HepG2 (cell line): Measurements from ENCODE around the gene ECD. TPM values are rescaled to one million over a fixed set of nuclear protein-coding genes. Genes with fewer than 3 reads are reported as not detected.

Experiments
- EED ChIP-seq: sonication (generic); formaldehyde crosslinking; IDR thresholded peaks from 2 replicates; pipeline ENCODE4 v1.5.0; 2020; ENCODE audit warnings: mild to moderate bottlenecking, missing genetic modification reagents
- FOXO1 ChIP-seq: sonication (generic); formaldehyde crosslinking; IDR thresholded peaks from 2 replicates; pipeline ENCODE4 v1.4.0; 2020; ENCODE audit warnings: missing genetic modification reagents
- MED8 ChIP-seq: sonication (generic); formaldehyde crosslinking; IDR thresholded peaks from 2 replicates; pipeline ENCODE4 v1.8.1; 2023; ENCODE audit warnings: mild to moderate bottlenecking, missing genetic modification reagents; ENCODE audit not compliant: insufficient replicate concordance
- PCBP1 ChIP-seq: fragments of 200-400 bp; formaldehyde crosslinking; IDR thresholded peaks from 2 replicates; pipeline ENCODE4 v1.6.1; 2017; ENCODE audit warnings: mild to moderate bottlenecking, low read depth, low read length, borderline replicate concordance
- RAD51 ChIP-seq: fragments of 450-650 bp; IDR thresholded peaks from 2 replicates; pipeline ENCODE4 v1.6.1; 2016; ENCODE audit warnings: borderline replicate concordance
- REL ChIP-seq: sonication (generic); formaldehyde crosslinking; conservative IDR thresholded peaks from 2 replicates; pipeline ENCODE4 v1.8.0; 2022; ENCODE audit warnings: mild to moderate bottlenecking, missing genetic modification reagents, moderate library complexity
- YEATS4 ChIP-seq: sonication (generic); formaldehyde crosslinking; IDR thresholded peaks from 2 replicates; pipeline ENCODE4 v1.4.0; 2020; ENCODE audit warnings: missing genetic modification reagents, borderline replicate concordance
- ZMYM3 ChIP-seq: sonication (generic); formaldehyde crosslinking; IDR thresholded peaks from 2 replicates; pipeline ENCODE4 v1.5.1; 2020; ENCODE audit warnings: mild to moderate bottlenecking, missing genetic modification reagents
- ZNF224 ChIP-seq: sonication (generic); formaldehyde crosslinking; IDR thresholded peaks from 2 replicates; pipeline ENCODE4 v1.5.0; 2020; ENCODE audit warnings: mild to moderate bottlenecking, missing genetic modification reagents
- ZNF260 ChIP-seq: sonication (generic); formaldehyde crosslinking; IDR thresholded peaks from 2 replicates; pipeline ENCODE4 v1.4.0; 2020; ENCODE audit warnings: missing genetic modification reagents, low read depth, mild to moderate bottlenecking, borderline replicate concordance
- ZNF337 ChIP-seq: sonication (generic); formaldehyde crosslinking; IDR thresholded peaks from 2 replicates; pipeline ENCODE4 v1.5.1; 2020; ENCODE audit warnings: missing genetic modification reagents, low read depth, mild to moderate bottlenecking, borderline replicate concordance
- ZNF563 ChIP-seq: sonication (generic); formaldehyde crosslinking; IDR thresholded peaks from 2 replicates; pipeline ENCODE4 v1.8.0; 2022; ENCODE audit warnings: mild to moderate bottlenecking, moderate library complexity, missing genetic modification reagents
- ZNF775 ChIP-seq: sonication (generic); formaldehyde crosslinking; IDR thresholded peaks from 2 replicates; pipeline ENCODE4 v1.4.0; 2020; ENCODE audit warnings: missing genetic modification reagents, mild to moderate bottlenecking, moderate library complexity, borderline replicate concordance
- ZSCAN9 ChIP-seq: IDR thresholded peaks from 2 replicates; pipeline ENCODE4 v1.6.1; 2016; ENCODE audit warnings: borderline replicate concordance
- polyA plus RNA-seq, 8 experiments: library from polyadenylated mRNA; depleted of rRNA in 3 of 8; stranded (reverse) in 7 of 8; unstranded in 1 of 8; fragments of >200 nt; fragmentation: Illumina TruSeq in 4 of 8; extraction: Trizol in 4 of 8; gene quantifications; 2 replicates each; pipeline versions ENCODE4 v1.2.1 to v1.2.3, GENCODE V29; 2011 to 2016; ENCODE audit warnings: low read depth in 4 of 8, missing spikeins in 1 of 8, mixed read lengths in 1 of 8; ENCODE audit not compliant: insufficient read depth in 1 of 8
- total RNA-seq, 5 experiments: library from RNA; depleted of rRNA; stranded (reverse); fragments of >200 nt; fragmentation: Illumina TruSeq; extraction: Trizol; gene quantifications; 2 replicates each; pipeline ENCODE4 v1.2.3, GENCODE V29; 2016; ENCODE audit warnings: low read depth in 1 of 5
- TF ChIP-seq, protein P1 (sequence below): sonication (generic); formaldehyde crosslinking; IDR thresholded peaks from 2 replicates; pipeline ENCODE4 v1.4.0; 2020; ENCODE audit warnings: missing genetic modification reagents
- TF ChIP-seq, protein P2 (sequence below): IDR thresholded peaks from 2 replicates; pipeline ENCODE4 v1.6.1; 2016; ENCODE audit warnings: low read depth
- TF ChIP-seq, protein P3 (sequence below): sonication (generic); formaldehyde crosslinking; IDR thresholded peaks from 2 replicates; pipeline ENCODE4 v1.4.0; 2020; ENCODE audit warnings: low read depth, mild to moderate bottlenecking, missing genetic modification reagents
- TF ChIP-seq, protein P4 (sequence below): sonication (generic); formaldehyde crosslinking; IDR thresholded peaks from 2 replicates; pipeline ENCODE4 v1.4.0; 2020; ENCODE audit warnings: missing genetic modification reagents, borderline replicate concordance

ECD gene
- total and polyA plus RNA-seq, 2 of the 13 experiments (the other 11 are each of a cell fraction or from before 2014, with no cell fraction given): 21.5 to 27.6 TPM

DNA sequence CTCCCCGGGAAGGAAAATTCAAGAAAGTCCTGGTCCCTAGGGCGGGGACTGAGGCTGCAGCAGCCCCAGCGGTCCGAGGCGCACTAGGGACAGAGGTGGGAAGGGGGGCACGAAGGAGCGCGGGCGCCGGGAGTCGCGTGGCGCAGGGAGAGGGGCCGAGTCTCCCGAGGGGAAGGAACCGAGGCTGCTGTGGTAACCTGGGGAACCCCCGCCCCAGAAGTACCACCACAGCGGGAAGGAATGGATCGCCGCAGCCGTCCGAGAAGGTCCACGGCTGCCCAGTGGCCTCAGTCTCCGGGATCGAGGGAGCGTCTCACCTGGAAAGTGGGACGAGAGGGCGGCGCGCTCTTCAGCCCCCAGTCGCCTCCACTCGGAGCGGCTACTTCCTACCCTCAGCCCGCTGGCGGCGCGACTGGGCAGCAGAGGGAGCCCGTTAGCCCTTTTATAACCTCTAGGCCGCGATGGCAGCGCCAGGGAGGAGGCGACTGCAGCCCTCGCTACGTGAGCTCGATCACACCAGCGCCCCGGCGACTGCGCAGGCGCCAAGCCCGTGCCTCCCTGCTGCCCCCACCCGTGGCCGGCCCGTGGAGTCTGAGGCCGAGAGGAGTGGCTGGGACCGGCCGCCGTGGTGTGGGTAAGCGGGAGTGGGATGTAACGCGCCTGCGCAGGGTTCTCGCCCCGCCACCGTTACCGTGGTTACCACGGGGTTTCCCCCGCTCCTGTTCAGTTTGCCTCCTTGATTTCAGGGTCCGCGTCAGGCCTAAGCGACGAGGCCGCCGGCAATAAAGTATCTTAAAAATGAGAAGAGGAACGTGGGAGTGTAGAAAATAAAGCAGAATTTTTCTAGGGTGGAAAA is 71.1 kb downstream of the ECD start, which contains the start of gene P4HA1 (continued):
- peak; percentile 59 for TF ChIP-seq MED8 (CRISPR knock-in tag)
- TF ChIP-seq ZNF775 (CRISPR knock-in tag): no peak
- TF ChIP-seq, protein P1, sequence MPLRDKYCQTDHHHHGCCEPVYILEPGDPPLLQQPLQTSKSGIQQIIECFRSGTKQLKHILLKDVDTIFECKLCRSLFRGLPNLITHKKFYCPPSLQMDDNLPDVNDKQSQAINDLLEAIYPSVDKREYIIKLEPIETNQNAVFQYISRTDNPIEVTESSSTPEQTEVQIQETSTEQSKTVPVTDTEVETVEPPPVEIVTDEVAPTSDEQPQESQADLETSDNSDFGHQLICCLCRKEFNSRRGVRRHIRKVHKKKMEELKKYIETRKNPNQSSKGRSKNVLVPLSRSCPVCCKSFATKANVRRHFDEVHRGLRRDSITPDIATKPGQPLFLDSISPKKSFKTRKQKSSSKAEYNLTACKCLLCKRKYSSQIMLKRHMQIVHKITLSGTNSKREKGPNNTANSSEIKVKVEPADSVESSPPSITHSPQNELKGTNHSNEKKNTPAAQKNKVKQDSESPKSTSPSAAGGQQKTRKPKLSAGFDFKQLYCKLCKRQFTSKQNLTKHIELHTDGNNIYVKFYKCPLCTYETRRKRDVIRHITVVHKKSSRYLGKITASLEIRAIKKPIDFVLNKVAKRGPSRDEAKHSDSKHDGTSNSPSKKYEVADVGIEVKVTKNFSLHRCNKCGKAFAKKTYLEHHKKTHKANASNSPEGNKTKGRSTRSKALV (CRISPR knock-in tag): peak; percentile 92; the same call in 1 of the 2 replicates
- TF ChIP-seq RAD51: no peak
- TF ChIP-seq ZNF337 (CRISPR knock-in tag): peak; percentile 31; the same call in 1 of the 2 replicates
- TF ChIP-seq ZMYM3 (CRISPR knock-in tag): no peak
- TF ChIP-seq REL (CRISPR knock-in tag): peak; percentile 49; the same call in 1 of the 2 replicates
- no peak for TF ChIP-seq ZNF260 (CRISPR knock-in tag)
- peak; percentile 89; the same call in 1 of the 2 replicates for TF ChIP-seq YEATS4 (CRISPR knock-in tag)
- TF ChIP-seq ZSCAN9: peak; percentile 65
- TF ChIP-seq EED: peak; percentile 46; the same call in 1 of the 2 replicates
- peak; percentile 64; the same call in 1 of the 2 replicates for TF ChIP-seq FOXO1 (CRISPR knock-in tag)
- TF ChIP-seq, protein P2, sequence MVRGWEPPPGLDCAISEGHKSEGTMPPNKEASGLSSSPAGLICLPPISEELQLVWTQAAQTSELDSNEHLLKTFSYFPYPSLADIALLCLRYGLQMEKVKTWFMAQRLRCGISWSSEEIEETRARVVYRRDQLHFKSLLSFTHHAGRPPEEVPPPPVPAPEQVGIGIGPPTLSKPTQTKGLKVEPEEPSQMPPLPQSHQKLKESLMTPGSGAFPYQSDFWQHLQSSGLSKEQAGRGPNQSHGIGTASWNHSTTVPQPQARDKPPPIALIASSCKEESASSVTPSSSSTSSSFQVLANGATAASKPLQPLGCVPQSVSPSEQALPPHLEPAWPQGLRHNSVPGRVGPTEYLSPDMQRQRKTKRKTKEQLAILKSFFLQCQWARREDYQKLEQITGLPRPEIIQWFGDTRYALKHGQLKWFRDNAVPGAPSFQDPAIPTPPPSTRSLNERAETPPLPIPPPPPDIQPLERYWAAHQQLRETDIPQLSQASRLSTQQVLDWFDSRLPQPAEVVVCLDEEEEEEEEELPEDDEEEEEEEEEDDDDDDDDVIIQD (CRISPR knock-in tag): no peak
- TF ChIP-seq PCBP1: peak; percentile 84; the same call in 1 of the 2 replicates
- TF ChIP-seq, protein P3, sequence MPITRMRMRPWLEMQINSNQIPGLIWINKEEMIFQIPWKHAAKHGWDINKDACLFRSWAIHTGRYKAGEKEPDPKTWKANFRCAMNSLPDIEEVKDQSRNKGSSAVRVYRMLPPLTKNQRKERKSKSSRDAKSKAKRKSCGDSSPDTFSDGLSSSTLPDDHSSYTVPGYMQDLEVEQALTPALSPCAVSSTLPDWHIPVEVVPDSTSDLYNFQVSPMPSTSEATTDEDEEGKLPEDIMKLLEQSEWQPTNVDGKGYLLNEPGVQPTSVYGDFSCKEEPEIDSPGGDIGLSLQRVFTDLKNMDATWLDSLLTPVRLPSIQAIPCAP (CRISPR knock-in tag): no peak
- no peak for TF ChIP-seq ZNF224 (CRISPR knock-in tag)
- TF ChIP-seq ZNF563 (CRISPR knock-in tag): peak; percentile 86
- TF ChIP-seq, protein P4, sequence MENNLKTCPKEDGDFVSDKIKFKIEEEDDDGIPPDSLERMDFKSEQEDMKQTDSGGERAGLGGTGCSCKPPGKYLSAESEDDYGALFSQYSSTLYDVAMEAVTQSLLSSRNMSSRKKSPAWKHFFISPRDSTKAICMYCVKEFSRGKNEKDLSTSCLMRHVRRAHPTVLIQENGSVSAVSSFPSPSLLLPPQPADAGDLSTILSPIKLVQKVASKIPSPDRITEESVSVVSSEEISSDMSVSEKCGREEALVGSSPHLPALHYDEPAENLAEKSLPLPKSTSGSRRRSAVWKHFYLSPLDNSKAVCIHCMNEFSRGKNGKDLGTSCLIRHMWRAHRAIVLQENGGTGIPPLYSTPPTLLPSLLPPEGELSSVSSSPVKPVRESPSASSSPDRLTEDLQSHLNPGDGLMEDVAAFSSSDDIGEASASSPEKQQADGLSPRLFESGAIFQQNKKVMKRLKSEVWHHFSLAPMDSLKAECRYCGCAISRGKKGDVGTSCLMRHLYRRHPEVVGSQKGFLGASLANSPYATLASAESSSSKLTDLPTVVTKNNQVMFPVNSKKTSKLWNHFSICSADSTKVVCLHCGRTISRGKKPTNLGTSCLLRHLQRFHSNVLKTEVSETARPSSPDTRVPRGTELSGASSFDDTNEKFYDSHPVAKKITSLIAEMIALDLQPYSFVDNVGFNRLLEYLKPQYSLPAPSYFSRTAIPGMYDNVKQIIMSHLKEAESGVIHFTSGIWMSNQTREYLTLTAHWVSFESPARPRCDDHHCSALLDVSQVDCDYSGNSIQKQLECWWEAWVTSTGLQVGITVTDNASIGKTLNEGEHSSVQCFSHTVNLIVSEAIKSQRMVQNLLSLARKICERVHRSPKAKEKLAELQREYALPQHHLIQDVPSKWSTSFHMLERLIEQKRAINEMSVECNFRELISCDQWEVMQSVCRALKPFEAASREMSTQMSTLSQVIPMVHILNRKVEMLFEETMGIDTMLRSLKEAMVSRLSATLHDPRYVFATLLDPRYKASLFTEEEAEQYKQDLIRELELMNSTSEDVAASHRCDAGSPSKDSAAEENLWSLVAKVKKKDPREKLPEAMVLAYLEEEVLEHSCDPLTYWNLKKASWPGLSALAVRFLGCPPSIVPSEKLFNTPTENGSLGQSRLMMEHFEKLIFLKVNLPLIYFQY: peak; percentile 51; the same call in 1 of the 2 replicates
